HPDE6-E6E7 (cell line): ENCODE results near the gene TCEAL2.
"Not testable (repeated sequence)": the region's sequence is repeated elsewhere in the genome, so short reads cannot be mapped to it uniquely, and the experiment has no call there.

ENCODE experiments used
- DNase-seq: peaks from one replicate; pipeline ENCODE4 v3.0.0; 2011; ENCODE audit warnings: missing footprints; ENCODE audit errors: extremely low spot score

Gene TCEAL2

GRCh38 chrX:102125436-102125835 lies at the start of gene TCEAL2:
Gene TCEAL2 (plus strand): TSS chrX:102125679. CDS start chrX:102126831, 1,152 bp downstream.
- not testable (repeated sequence) for DNase-seq

DNA sequence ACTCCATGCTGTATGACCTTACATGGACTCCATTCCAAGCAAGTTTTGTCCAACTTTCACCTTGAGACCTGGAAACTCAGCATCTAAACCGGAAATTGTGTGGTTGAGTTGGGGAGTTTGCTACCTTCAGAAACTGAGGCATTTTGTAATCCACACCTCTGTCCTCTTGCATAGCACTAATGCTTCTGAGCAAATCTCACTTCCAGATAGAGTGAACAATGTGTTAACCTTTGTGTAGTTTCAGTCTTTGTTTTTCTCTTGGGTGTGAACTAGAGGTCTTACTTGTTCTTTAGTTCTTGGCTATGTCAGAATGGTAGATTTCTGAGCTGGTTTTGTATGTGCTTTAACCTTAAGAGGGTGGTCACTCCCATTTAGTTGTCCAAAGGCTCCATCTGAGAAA lies 48.1 kb upstream of the TCEAL2 start:
- DNase-seq = no peak

DNA sequence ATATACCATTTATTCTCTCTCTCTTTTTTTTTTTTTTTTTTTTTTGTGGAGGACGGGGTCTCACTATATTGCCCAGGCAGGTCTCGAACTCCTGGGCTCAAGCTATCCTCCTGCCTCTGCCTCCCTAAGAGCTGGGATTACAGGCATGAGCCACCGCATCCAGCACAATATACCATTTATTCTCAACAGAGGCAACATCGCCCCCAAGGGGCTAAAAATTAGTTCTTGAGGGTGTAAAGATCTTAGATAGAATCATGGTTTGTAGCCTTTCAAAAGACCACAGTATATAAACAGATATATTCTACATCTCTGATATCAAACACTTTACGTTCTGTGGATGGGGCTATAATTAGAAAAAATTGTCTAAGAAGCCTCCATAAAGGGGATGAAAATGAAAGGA lies 39.8 kb upstream of the TCEAL2 start:
- DNase-seq = no peak

DNA sequence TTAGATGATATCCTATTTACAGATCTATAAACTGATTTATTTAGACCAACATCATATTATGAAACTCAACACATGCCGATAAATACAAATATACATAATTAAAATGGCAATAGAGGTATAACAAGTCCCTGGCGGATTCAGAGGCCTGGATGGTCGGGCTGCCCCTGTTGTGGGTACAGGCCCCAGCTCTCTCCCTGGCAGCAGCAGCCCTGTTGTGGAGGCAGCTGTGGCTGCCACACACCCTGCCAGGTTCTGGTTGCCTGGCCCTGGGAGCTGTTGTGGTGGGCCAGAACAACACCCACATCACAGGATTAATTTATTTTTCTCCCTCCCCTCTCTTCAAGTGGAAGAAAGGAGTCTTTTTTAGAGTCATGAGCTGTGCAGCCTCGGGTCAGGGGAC lies 12.1 kb upstream of the TCEAL2 start:
- no peak for DNase-seq

GRCh38 chrX:102115748-102116147 lies 9.7 kb upstream of the TCEAL2 start:
- no peak for DNase-seq

GRCh38 chrX:102125014-102125413 lies 465 bp upstream of the TCEAL2 start:
- DNase-seq = not testable (repeated sequence)

- not testable (repeated sequence) for DNase-seq
Measured at GRCh38 chrX:102126080-102126818, 770 bp downstream of the TCEAL2 start.

- no peak for DNase-seq
Measured at GRCh38 chrX:102126863-102127262, 1.4 kb downstream of the TCEAL2 start.

DNA sequence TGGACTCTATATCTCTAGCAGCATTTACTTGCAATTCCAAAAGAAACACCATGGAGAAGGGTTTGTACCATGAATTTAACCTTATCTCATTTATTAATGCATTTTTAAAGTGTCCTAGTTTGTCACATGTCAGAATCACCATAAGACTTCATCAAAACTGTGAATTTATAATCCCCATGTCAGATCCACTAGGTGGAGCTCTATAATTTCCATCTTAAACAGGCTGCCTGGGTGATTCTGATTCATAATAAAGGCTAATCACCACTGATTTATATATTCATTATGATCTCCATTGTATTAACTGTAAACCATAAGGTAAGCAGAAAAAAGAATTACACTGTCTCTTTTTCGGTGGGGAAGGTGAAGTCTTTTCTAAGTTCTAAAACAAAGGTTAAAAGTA lies 4.0 kb downstream of the TCEAL2 start:
- peak; percentile 14 for DNase-seq

- no peak for DNase-seq
Measured at GRCh38 chrX:102138064-102138463, 12.6 kb downstream of the TCEAL2 start.

GRCh38 chrX:102140876-102141275 lies 15.4 kb downstream of the TCEAL2 start:
- DNase-seq = not testable (repeated sequence)

DNA sequence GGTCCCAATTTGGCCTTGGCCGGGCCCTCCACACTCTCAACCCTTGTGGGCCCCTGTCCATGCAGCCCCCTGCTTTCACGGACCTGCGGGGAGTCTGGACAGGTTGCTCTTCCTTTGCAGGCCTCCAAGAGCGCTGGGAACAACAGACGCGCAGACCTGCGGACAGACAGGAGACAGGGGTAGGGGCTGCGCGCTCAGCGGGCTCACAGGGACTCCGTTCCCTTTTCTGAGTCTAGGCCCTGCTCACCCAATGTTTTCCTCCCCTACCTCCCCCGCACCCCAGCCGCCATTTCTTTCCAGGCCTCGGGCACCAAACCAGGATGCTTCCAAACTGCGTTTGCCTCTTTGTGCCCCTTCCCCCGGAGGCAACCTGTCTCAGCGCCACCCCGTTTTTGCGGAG lies 16.2 kb downstream of the TCEAL2 start:
- DNase-seq = not testable (repeated sequence)

GRCh38 chrX:102142274-102142673 lies 16.8 kb downstream of the TCEAL2 start, which contains the start of gene TCEAL6:
Gene TCEAL6 (minus strand): TSS chrX:102142481.
- not testable (repeated sequence) for DNase-seq

DNA sequence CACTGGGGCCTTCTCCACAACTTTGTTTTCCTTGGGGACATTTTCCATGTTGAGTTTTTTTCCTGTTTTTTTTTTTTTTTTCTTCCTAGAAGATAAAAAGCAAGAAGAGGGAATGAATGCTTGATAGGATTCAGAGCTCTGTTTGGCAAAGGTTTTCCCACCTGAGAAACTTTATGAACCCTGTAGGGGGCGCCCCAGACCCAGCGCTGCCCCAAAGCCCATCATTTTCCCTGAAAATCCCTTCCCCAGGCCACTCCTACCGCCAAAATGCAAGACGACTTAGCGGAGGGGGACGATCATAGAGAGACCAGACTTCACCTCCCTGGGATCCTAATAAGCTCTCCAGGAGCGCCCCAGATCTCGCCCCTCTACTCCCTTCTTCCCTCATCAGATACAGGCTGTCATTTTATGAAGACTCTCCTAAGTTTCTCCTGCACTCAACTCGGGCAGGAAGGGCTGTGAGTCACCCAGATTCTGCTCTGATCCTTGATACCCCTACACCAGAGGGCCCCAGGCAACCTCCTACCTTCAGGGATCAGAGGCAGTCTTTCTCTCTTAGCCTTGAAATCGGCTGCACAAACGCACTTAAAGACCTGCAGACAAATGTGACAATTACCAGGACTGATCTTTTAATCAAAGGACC lies 28.9 kb downstream of the TCEAL2 start:
- no peak for DNase-seq

- no peak for DNase-seq
Measured at GRCh38 chrX:102154900-102155805, 29.7 kb downstream of the TCEAL2 start.

GRCh38 chrX:102155806-102156179 lies 30.3 kb downstream of the TCEAL2 start, which contains the start of gene BEX5:
Gene BEX5 (minus strand): TSS chrX:102155977. CDS start chrX:102154265, 1,712 bp downstream.
- DNase-seq = no peak
